HG03439 (cell line): ENCODE data around the gene SYNGR4.

Source experiments
- ATAC-seq: cut with Tn5 transposase; IDR thresholded peaks from one replicate; pipeline ENCODE4 v1.9.1; 2021; ENCODE audit warnings: mild to moderate bottlenecking, moderate library complexity; ENCODE audit not compliant: unreplicated experiment

The SYNGR4 gene

DNA sequence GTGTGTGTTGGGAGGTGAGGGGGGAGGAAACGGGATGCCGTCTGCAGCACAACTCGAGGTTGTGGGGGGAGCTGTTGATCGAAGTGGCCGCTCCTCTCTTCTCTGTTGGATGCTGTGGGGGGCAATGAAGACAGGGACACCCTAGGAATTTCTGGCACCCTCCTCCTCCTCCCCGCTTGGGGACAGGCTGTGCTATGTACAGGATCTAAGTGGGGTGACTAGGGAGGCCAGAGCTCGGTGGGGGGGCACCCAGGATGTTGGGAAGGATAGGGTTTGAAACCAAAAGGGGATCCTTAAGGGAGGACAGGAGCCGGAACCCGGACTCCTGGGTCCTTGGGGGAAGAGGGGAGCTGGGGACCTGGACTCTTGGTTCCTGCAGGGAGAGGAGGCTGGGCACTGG lies 31.3 kb downstream of the SYNGR4 start:
- no peak for ATAC-seq

- ATAC-seq: no peak
Measured at GRCh38 chr19:48396016-48396823, 32.1 kb downstream of the SYNGR4 start.

DNA sequence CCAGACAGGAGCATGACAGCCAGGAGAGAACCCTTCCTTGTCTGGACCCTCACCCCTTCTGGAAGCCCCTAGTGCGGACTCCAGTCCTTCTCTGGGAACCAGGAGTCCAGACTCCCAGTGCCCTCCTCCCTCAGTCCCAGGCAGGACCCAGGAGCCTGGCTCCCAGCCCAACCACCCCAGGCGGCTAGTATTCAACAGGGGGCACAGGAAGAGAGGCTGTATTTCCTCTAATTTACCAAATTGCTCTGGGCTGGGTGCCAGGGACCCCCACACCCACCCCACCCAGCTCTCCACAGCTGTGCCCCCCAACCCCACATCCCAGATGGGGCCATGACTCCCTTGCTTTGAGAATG lies 32.6 kb downstream of the SYNGR4 start:
- no peak for ATAC-seq

- ATAC-seq: no peak
Measured at GRCh38 chr19:48397263-48398101, 33.3 kb downstream of the SYNGR4 start.

DNA sequence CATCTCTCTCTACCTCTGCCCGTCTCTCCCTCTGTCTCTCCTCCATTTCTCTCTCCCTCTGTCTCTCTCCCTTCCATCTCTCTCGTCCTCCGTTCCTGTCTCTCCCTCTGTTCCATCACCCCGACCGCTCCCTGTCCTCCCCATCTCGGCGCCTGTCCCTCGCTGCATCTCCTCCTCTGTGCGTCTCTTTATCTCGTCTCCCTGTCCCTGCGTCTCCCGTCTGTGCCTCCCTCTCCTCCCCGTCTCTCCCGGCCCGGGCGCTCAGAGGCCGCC lies 33.9 kb downstream of the SYNGR4 start:
- ATAC-seq: no peak

GRCh38 chr19:48398375-48399235 lies 34.4 kb downstream of the SYNGR4 start:
- peak; percentile 44 for ATAC-seq

- ATAC-seq: no peak
Measured at GRCh38 chr19:48400018-48400742, 36.0 kb downstream of the SYNGR4 start.

DNA sequence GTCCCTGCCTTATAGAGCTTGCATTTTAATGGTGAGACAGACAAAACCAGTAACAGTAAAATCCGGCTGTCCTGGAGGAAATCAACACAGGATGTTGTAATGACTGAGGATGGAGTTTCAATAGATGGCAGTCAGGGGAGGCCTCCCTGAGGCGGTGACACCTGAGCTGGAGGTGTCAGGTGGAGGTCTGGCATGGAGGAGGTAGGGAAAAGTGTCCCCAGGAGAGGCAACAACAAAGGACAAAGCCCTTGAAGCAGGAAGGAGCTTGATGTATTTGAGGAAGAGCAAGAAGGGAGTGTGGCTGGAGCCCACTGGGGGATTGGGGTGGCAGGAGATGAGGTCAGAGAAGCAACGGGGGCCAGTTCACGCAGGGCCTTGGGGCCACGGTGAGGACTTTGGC lies 37.1 kb downstream of the SYNGR4 start:
- ATAC-seq: no peak

GRCh38 chr19:48403606-48404005 lies 39.4 kb downstream of the SYNGR4 start:
- no peak for ATAC-seq

GRCh38 chr19:48405010-48405659 lies 41.0 kb downstream of the SYNGR4 start:
- no peak for ATAC-seq

GRCh38 chr19:48405850-48406249 lies 41.7 kb downstream of the SYNGR4 start:
- no peak for ATAC-seq

DNA sequence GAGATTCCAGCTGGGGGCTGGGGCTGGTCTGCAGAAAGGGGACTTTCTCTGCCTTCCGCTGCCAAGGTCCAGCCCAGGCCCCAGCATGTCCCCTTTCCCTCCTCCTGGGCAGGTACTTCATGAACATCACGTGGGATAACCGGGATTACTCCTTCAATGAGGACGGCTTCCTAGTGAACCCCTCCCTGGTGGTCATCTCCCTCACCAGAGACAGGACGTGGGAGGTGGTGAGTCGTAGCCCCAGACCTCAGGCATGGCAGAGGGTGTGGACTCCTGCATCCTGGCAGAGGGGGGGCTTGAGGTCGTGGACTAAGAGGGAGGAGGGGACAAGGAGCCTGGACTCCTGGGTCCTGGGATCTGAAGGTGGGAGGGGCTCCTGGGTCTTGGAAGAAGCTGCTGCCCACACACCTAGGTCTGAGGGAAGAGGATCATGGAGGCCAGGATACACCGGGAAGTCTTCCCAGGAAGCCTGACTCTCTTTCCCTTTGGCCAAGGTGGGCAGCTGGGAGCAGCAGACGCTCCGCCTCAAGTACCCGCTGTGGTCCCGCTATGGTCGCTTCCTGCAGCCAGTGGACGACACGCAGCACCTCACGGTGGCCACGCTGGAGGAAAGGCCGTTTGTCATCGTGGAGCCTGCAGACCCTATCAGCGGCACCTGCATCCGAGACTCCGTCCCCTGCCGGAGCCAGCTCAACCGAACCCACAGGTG lies 49.9 kb downstream of the SYNGR4 start:
- no peak for ATAC-seq

GRCh38 chr19:48415395-48415794 lies 51.2 kb downstream of the SYNGR4 start:
- ATAC-seq: no peak

GRCh38 chr19:48415806-48416221 lies 51.6 kb downstream of the SYNGR4 start:
- no peak for ATAC-seq

- ATAC-seq: no peak
Measured at GRCh38 chr19:48417421-48417820, 53.3 kb downstream of the SYNGR4 start.

- ATAC-seq: no peak
Measured at GRCh38 chr19:48418317-48419064, 54.3 kb downstream of the SYNGR4 start.

- ATAC-seq: peak; percentile 68
Measured at GRCh38 chr19:48419158-48419920, 55.2 kb downstream of the SYNGR4 start.

GRCh38 chr19:48421548-48421947 lies 57.4 kb downstream of the SYNGR4 start:
- ATAC-seq: no peak
